Neuronal stem cell (in vitro differentiated cells): ENCODE measurements around the gene ZBED5.

Experiments
- DNase-seq: peaks from one replicate; pipeline ENCODE4 v3.0.0-alpha.2; 2013; ENCODE audit warnings: low spot score
- H2AFZ ChIP-seq: one replicate; pipeline ENCODE4 v1.6.1; 2013; ENCODE audit warnings: mild to moderate bottlenecking, low read length, inconsistent platforms
- H2AK5ac ChIP-seq: 2 replicates; pipeline ENCODE4 v1.6.1; 2013; ENCODE audit warnings: low read depth, mild to moderate bottlenecking, inconsistent platforms, low read length, moderate library complexity, mixed read lengths
- H2BK120ac ChIP-seq: 2 replicates; pipeline ENCODE4 v1.6.1; 2013; ENCODE audit warnings: low read depth, mild to moderate bottlenecking, inconsistent platforms, low read length, moderate library complexity, mixed read lengths
- H2BK12ac ChIP-seq: one replicate; pipeline ENCODE4 v1.6.1; 2013; ENCODE audit warnings: low read length, inconsistent platforms
- H2BK15ac ChIP-seq: 2 replicates; pipeline ENCODE4 v1.6.1; 2013; ENCODE audit warnings: mild to moderate bottlenecking, low read length, inconsistent platforms, mixed read lengths
- H2BK5ac ChIP-seq: one replicate; pipeline ENCODE4 v1.6.1; 2013; ENCODE audit warnings: inconsistent platforms, mild to moderate bottlenecking, low read length, moderate library complexity
- H3K14ac ChIP-seq: one replicate; pipeline ENCODE4 v1.6.1; 2013; ENCODE audit warnings: low read length, inconsistent platforms
- H3K18ac ChIP-seq: 2 replicates; pipeline ENCODE4 v1.6.1; 2013; ENCODE audit warnings: low read length, inconsistent platforms
- H3K23ac ChIP-seq: 2 replicates; pipeline ENCODE4 v1.6.1; 2013; ENCODE audit warnings: low read depth, mild to moderate bottlenecking, mixed read lengths, low read length, inconsistent platforms; ENCODE audit not compliant: poor library complexity
- H3K27ac ChIP-seq: replicated peaks from 3 replicates; pipeline ENCODE4 v1.5.1; 2013; ENCODE audit warnings: low read length, inconsistent platforms
- H3K27me3 ChIP-seq, 3 experiments: 2 replicates each; pipeline ENCODE4 v1.6.1; 2013; ENCODE audit warnings: low read length in 3 of 3, mild to moderate bottlenecking in 2 of 3, inconsistent platforms in 1 of 3, low read depth in 1 of 3, mixed read lengths in 1 of 3, moderate library complexity in 1 of 3; ENCODE audit not compliant: control insufficient read depth in 3 of 3, insufficient read depth in 3 of 3
- H3K36me3 ChIP-seq, 2 donors: replicated peaks in 1 of 2; 2 replicates each; pipeline ENCODE4 v1.6.1; 2013; ENCODE audit warnings: low read length in 2 of 2; ENCODE audit not compliant: control insufficient read depth in 2 of 2, insufficient read depth in 2 of 2
- H3K4ac ChIP-seq: 2 replicates; pipeline ENCODE4 v1.6.1; 2013; ENCODE audit warnings: inconsistent platforms, mild to moderate bottlenecking, low read length, moderate library complexity
- H3K4me1 ChIP-seq, 2 donors: 1 replicate in 1 of 2; 2 replicates in 1 of 2; pipeline ENCODE4 v1.6.1; 2013; ENCODE audit warnings: low read length in 2 of 2, low read depth in 1 of 2; ENCODE audit not compliant: control insufficient read depth in 2 of 2, insufficient read depth in 1 of 2
- H3K4me2 ChIP-seq: one replicate; pipeline ENCODE4 v1.6.1; 2013; ENCODE audit warnings: mild to moderate bottlenecking, low read length, inconsistent platforms; ENCODE audit not compliant: insufficient read depth, poor library complexity, severe bottlenecking
- H3K4me3 ChIP-seq, 2 donors: 2 replicates each; pipeline ENCODE4 v1.5.1; 2013; ENCODE audit warnings: low read length in 2 of 2, mild to moderate bottlenecking in 2 of 2, inconsistent platforms in 1 of 2, moderate library complexity in 1 of 2
- H3K79me1 ChIP-seq: one replicate; pipeline ENCODE4 v1.6.1; 2013; ENCODE audit warnings: low read depth, mild to moderate bottlenecking, inconsistent platforms, low read length, moderate library complexity
- H3K9ac ChIP-seq: one replicate; pipeline ENCODE4 v1.6.1; 2013; ENCODE audit warnings: mild to moderate bottlenecking, low read depth, low read length, inconsistent platforms; ENCODE audit not compliant: poor library complexity
- H3K9me3 ChIP-seq, 2 donors: replicated peaks in 1 of 2; 2 replicates each; pipeline versions ENCODE3 to v1.6.1; 2013; ENCODE audit warnings: low read length in 2 of 2, mild to moderate bottlenecking in 2 of 2, inconsistent platforms in 1 of 2, low read depth in 1 of 2, mixed read lengths in 1 of 2, moderate library complexity in 1 of 2; ENCODE audit not compliant: control insufficient read depth in 2 of 2, insufficient read depth in 1 of 2
- H4K8ac ChIP-seq: one replicate; pipeline ENCODE4 v1.6.1; 2013; ENCODE audit warnings: low read depth, mild to moderate bottlenecking, inconsistent platforms, low read length, moderate library complexity
- H4K91ac ChIP-seq: one replicate; pipeline ENCODE4 v1.6.1; 2013; ENCODE audit warnings: low read length, low read depth, mild to moderate bottlenecking, inconsistent platforms; ENCODE audit not compliant: poor library complexity
- WGBS, 2 donors: extraction: QIAGEN DNeasy Blood & Tissue Kit; methylation state at CpG; one replicate each; pipeline ENCODE4 v1.1.7; 2013; ENCODE audit warnings: missing lambda C conversion rate in 2 of 2, mixed read lengths in 1 of 2; ENCODE audit not compliant: insufficient read length in 2 of 2, insufficient replicate concordance in 1 of 2; ENCODE audit errors: extremely low coverage in 2 of 2; 5-methylcytosine and 5-hydroxymethylcytosine counted together

The ZBED5 gene

DNA sequence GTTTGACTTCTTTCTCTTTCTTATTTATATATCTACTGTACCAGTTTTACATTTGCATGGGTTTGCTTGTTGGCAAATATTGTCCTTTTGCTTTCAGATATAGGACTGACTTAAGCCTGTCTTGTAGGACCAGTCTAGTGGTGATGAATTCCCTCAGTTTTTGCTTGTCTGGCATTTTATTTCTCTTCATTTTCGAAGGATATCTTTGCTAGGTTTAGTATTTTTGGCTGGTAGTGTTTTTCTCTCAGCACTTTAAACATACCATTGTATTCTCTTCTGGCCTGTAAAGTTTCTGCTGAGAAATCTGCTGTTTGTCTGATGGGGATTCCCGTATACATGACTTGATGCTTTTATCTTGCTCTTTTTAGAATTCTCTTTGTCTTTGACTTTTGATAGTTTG lies 14.2 kb upstream of the ZBED5 start:
- DNase-seq: no peak
- Histone ChIP-seq H2BK5ac (no peak overlapping the region), H3K9ac (no peak overlapping the region), H3K18ac (no peak overlapping the region), H3K79me1 (no peaks in the 10 kb centered on the region), H3K36me3 (no peaks in the 10 kb centered on the region), H3K4me1 (no peaks in the 10 kb centered on the region), H2BK12ac (no peak overlapping the region), H3K4ac (no peak overlapping the region), H3K4me2 (no peak overlapping the region), H3K4me3 (no peak overlapping the region), H3K9me3 (peaks cover 2 to 21% of the 10 kb centered on the region in 2 donors), H3K27me3 (no peaks in the 10 kb centered on the region), H3K27ac (no peak overlapping the region), H4K91ac (no peak overlapping the region), H3K23ac (no peak overlapping the region), H2BK15ac (no peak overlapping the region), H4K8ac (no peak overlapping the region), H2AFZ (no peak overlapping the region), H2AK5ac (no peak overlapping the region), H3K14ac (no peak overlapping the region), H2BK120ac (no peak overlapping the region)
- no CpG with 5 or more reads among the region's 2 CpGs for WGBS, 2 donors

GRCh38 chr11:10868352-10868751 lies 10.5 kb upstream of the ZBED5 start:
- H3K36me3 ChIP-seq: no peaks in the 10 kb centered on the region
- no peaks in the 10 kb centered on the region for H3K4me1 ChIP-seq
- H2BK12ac ChIP-seq: no peak overlapping the region
- no peak overlapping the region for H3K18ac ChIP-seq
- DNase-seq: no peak
- no peak overlapping the region for H2BK120ac ChIP-seq
- H3K9me3 ChIP-seq: peaks cover 0 to 19% of the 10 kb centered on the region in 2 donors
- no peak overlapping the region for H3K23ac ChIP-seq
- no CpG with 5 or more reads among the region's 3 CpGs for WGBS, 2 donors
- no peak overlapping the region for H2BK15ac ChIP-seq
- no peak overlapping the region for H3K4me3 ChIP-seq
- H3K27me3 ChIP-seq: no peaks in the 10 kb centered on the region
- no peak overlapping the region for H3K4me2 ChIP-seq
- no peak overlapping the region for H4K91ac ChIP-seq
- no peak overlapping the region for H2BK5ac ChIP-seq
- no peak overlapping the region for H2AFZ ChIP-seq
- no peak overlapping the region for H3K4ac ChIP-seq
- H4K8ac ChIP-seq: no peak overlapping the region
- H3K79me1 ChIP-seq: no peaks in the 10 kb centered on the region
- H3K27ac ChIP-seq: no peak overlapping the region
- no peak overlapping the region for H3K9ac ChIP-seq
- no peak overlapping the region for H2AK5ac ChIP-seq
- no peak overlapping the region for H3K14ac ChIP-seq

DNA sequence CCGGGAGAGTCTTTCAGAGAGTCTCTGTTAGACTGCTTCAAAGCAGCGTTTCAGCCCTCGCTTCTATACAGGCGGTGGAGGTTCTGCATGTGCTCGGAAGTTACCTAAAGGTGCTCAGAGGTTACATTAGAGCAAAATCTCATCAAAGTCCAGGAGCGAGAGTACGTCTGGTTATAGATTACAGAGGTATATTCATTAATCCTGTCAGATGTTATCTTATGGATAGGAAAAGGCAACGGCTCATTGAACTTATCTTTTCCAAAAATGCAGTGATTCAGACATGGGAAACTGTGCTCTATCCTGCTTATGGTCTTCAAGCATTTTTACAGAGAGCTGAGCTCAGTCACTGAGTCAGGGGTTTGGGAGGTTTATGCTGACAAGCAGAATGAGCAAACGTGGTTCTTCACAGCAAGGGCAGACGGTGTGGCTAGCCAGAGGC lies 9.1 kb upstream of the ZBED5 start:
- Histone ChIP-seq H3K4me2 (no peak overlapping the region), H2BK120ac (no peak overlapping the region), H3K4ac (no peak overlapping the region), H2AFZ (no peak overlapping the region), H4K8ac (no peak overlapping the region), H3K9me3 (peaks cover 0 to 13% of the 10 kb centered on the region in 2 donors), H3K23ac (no peak overlapping the region), H3K27ac (no peak overlapping the region), H3K14ac (no peak overlapping the region), H3K4me3 (no peak overlapping the region), H3K9ac (no peak overlapping the region), H3K18ac (no peak overlapping the region), H2BK12ac (no peak overlapping the region), H2AK5ac (no peak overlapping the region), H3K27me3 (no peaks in the 10 kb centered on the region), H2BK5ac (no peak overlapping the region), H4K91ac (no peak overlapping the region), H2BK15ac (no peak overlapping the region), H3K36me3 (no peaks in the 10 kb centered on the region), H3K4me1 (peaks cover 0 to 4% of the 10 kb centered on the region in 2 donors), H3K79me1 (no peaks in the 10 kb centered on the region)
- no peak for DNase-seq
- WGBS, 2 donors: no CpG with 5 or more reads among the region's 10 CpGs

DNA sequence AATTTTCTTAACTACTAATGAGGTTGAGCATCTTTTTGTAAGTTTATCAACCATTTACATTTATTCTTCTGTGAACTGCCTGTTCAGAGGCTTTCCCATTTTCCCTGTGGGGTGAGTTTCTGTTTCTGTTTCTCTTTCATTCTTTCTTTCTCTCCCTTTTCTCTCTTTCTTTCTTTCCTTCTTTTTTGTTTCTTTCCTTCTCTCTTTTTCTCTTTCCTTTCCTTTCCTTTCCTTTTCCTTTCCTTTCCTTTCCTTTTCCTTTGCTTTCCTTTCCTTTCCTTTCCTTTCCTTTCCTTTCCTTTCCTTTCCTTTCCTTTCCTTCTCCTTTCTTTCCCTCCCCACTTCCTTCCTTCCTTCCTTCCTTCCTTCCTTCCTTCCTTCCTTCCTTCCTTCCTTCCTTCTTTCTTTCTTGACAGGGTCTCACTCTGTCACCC lies 8.0 kb upstream of the ZBED5 start:
- no peak for DNase-seq
- H3K4me1 ChIP-seq: peaks cover 0 to 4% of the 10 kb centered on the region in 2 donors

More for the DNA sequence above, 8.0 kb upstream of the ZBED5 start:
- Histone ChIP-seq H3K9ac (no peak overlapping the region), H3K9me3 (peaks cover 0 to 4% of the 10 kb centered on the region in 2 donors), H3K23ac (no peak overlapping the region), H3K27me3 (no peaks in the 10 kb centered on the region), H3K27ac (no peak overlapping the region), H4K91ac (no peak overlapping the region), H4K8ac (no peak overlapping the region), H2BK15ac (no peak overlapping the region), H3K4me3 (no peak overlapping the region), H3K18ac (no peak overlapping the region), H2AFZ (no peak overlapping the region), H3K79me1 (no peaks in the 10 kb centered on the region), H3K4me2 (no peak overlapping the region), H3K36me3 (no peaks in the 10 kb centered on the region), H3K4ac (no peak overlapping the region), H2AK5ac (no peak overlapping the region), H2BK5ac (no peak overlapping the region), H2BK12ac (no peak overlapping the region), H3K14ac (no peak overlapping the region), H2BK120ac (no peak overlapping the region)
